ENCODE data around the gene MICU1. TPM values are rescaled to one million over a fixed set of nuclear protein-coding genes. Genes with fewer than 3 reads are reported as not detected.

Gene MICU1
- total and polyA plus RNA-seq, 2 experiments from 2014 or later: 27.5 to 52.3 TPM

DNA sequence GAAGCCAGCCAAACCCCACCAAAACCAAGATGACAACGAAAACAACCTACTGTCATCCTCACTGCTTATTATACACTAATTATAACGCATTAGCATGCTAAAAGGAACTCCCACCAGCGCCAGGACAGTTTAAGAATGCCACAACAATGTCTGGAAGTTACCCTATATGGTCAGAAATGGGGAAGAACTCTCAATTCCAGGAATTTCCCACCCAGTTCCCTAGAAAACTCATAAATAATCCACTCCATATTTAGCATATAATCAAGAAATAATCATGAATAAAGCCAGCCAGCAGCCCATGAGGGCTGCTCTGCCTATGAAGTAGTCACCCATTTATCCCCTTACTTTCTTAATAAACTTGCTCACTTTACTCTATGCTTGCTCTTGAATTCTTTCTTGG, 20.8 kb downstream of the MICU1 start:
- H3K9me2 ChIP-seq (ENCODE audit: insufficient read depth): no peaks in the 10 kb centered on the region
- H3K27me3 ChIP-seq (ENCODE audit: insufficient read depth): no peaks in the 10 kb centered on the region
- no peaks in the 10 kb centered on the region for H4K20me1 ChIP-seq (replicated peaks; ENCODE audit: insufficient read depth)
- H3K27ac Mint-ChIP-seq: peak overlapping the region; percentile 63; the same call in 1 of the 2 replicates
- H3K4me3 Mint-ChIP-seq: no peak overlapping the region
- 0 out of 2 replicates have a peak overlapping the region, but pooled peaks have one; percentile 14 for H3K27ac ChIP-seq (ENCODE audit: low read depth)
- H3K79me2 ChIP-seq (replicated peaks; ENCODE audit: insufficient read depth): peaks cover 45% of the 10 kb centered on the region
- H3K36me3 Mint-ChIP-seq (ENCODE audit: low read depth): peaks cover 5% of the 10 kb centered on the region; the same call in 1 of the 3 replicates
- no peak overlapping the region for H2AFZ ChIP-seq
- peaks cover 6% of the 10 kb centered on the region; the same call in 2 of the 3 replicates for H3K4me1 Mint-ChIP-seq
- ATAC-seq (0 out of 3 replicates have a peak, but pooled peaks have one; percentile 33), DNase-seq (ENCODE audit: low spot score) (peak; percentile 8)
- no peak overlapping the region for H3K4me3 ChIP-seq
- H3K27me3 Mint-ChIP-seq (ENCODE audit: insufficient read depth, low read depth, poor library complexity): no peaks in the 10 kb centered on the region
- H3F3A ChIP-seq (replicated peaks; ENCODE audit: low read depth): no peaks in the 10 kb centered on the region
- H3K9me3 Mint-ChIP-seq: 0 out of 3 replicates have a peak, but pooled peaks cover 3% of the 10 kb centered on the region
- no peak overlapping the region for H3K4me2 ChIP-seq
- H3K4me1 ChIP-seq (ENCODE audit: insufficient read depth): peaks cover 7% of the 10 kb centered on the region
- TF ChIP-seq, protein P1, sequence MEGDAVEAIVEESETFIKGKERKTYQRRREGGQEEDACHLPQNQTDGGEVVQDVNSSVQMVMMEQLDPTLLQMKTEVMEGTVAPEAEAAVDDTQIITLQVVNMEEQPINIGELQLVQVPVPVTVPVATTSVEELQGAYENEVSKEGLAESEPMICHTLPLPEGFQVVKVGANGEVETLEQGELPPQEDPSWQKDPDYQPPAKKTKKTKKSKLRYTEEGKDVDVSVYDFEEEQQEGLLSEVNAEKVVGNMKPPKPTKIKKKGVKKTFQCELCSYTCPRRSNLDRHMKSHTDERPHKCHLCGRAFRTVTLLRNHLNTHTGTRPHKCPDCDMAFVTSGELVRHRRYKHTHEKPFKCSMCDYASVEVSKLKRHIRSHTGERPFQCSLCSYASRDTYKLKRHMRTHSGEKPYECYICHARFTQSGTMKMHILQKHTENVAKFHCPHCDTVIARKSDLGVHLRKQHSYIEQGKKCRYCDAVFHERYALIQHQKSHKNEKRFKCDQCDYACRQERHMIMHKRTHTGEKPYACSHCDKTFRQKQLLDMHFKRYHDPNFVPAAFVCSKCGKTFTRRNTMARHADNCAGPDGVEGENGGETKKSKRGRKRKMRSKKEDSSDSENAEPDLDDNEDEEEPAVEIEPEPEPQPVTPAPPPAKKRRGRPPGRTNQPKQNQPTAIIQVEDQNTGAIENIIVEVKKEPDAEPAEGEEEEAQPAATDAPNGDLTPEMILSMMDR (conservative IDR thresholded peaks at IDR 0.05; ENCODE audit: low read depth in 2 of 2): no peak
- no peaks in the 10 kb centered on the region for H3K36me3 ChIP-seq (ENCODE audit: insufficient read depth)

DNA sequence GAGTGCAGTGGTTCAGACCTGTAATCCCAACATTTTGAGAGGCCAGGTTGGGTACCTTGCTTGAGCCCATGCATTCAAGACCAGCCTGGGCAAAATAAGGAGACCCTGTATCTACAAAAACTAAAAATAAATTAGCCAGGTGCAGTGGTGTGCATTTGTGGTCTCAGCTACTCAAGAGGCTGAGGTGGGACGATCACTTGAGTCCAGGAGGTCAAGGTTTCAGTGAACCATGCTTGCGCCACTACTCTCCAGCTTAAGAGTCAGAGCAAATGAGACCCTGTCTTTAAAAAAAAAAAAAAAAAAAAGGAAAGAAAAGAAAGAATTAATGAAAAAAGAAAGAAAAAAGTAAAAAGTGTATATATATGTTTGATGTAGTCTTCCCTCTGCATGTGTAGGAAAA, 24.7 kb downstream of the MICU1 start:
- Mint-ChIP-seq H3K4me1 (peaks cover 17% of the 10 kb centered on the region), H3K27me3 (ENCODE audit: insufficient read depth, low read depth, poor library complexity) (peaks cover 1% of the 10 kb centered on the region), H3K27ac (no peak overlapping the region), H3K36me3 (ENCODE audit: low read depth) (no peaks in the 10 kb centered on the region), H3K4me3 (no peak overlapping the region), H3K9me3 (no peaks in the 10 kb centered on the region)
- H3K27me3 ChIP-seq (ENCODE audit: insufficient read depth): no peaks in the 10 kb centered on the region
- H3K36me3 ChIP-seq (ENCODE audit: insufficient read depth): no peaks in the 10 kb centered on the region
- no peak overlapping the region for H3K4me3 ChIP-seq
- peaks cover 16% of the 10 kb centered on the region for H3K4me1 ChIP-seq (ENCODE audit: insufficient read depth)
- no peak overlapping the region for H3K27ac ChIP-seq (ENCODE audit: low read depth)
- H3K9me2 ChIP-seq (ENCODE audit: insufficient read depth): no peaks in the 10 kb centered on the region
- H3K4me2 ChIP-seq: no peak overlapping the region
- H3K79me2 ChIP-seq (replicated peaks; ENCODE audit: insufficient read depth): peaks cover 35% of the 10 kb centered on the region
- DNase-seq (ENCODE audit: low spot score) (no peak), ATAC-seq (no peak)
- H4K20me1 ChIP-seq (replicated peaks; ENCODE audit: insufficient read depth): no peaks in the 10 kb centered on the region
- H2AFZ ChIP-seq: no peak overlapping the region
- H3F3A ChIP-seq (replicated peaks; ENCODE audit: low read depth): no peaks in the 10 kb centered on the region
- no peak for TF ChIP-seq EZH2phosphoT487 (IDR thresholded peaks at IDR 0.05; ENCODE audit: unreplicated experiment)
- no peak for TF ChIP-seq NANOG (IDR thresholded peaks at IDR 0.05; ENCODE audit: borderline replicate concordance)
- TF ChIP-seq, protein P2, sequence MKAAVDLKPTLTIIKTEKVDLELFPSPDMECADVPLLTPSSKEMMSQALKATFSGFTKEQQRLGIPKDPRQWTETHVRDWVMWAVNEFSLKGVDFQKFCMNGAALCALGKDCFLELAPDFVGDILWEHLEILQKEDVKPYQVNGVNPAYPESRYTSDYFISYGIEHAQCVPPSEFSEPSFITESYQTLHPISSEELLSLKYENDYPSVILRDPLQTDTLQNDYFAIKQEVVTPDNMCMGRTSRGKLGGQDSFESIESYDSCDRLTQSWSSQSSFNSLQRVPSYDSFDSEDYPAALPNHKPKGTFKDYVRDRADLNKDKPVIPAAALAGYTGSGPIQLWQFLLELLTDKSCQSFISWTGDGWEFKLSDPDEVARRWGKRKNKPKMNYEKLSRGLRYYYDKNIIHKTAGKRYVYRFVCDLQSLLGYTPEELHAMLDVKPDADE (IDR thresholded peaks at IDR 0.05): no peak
- TF ChIP-seq, protein P3, sequence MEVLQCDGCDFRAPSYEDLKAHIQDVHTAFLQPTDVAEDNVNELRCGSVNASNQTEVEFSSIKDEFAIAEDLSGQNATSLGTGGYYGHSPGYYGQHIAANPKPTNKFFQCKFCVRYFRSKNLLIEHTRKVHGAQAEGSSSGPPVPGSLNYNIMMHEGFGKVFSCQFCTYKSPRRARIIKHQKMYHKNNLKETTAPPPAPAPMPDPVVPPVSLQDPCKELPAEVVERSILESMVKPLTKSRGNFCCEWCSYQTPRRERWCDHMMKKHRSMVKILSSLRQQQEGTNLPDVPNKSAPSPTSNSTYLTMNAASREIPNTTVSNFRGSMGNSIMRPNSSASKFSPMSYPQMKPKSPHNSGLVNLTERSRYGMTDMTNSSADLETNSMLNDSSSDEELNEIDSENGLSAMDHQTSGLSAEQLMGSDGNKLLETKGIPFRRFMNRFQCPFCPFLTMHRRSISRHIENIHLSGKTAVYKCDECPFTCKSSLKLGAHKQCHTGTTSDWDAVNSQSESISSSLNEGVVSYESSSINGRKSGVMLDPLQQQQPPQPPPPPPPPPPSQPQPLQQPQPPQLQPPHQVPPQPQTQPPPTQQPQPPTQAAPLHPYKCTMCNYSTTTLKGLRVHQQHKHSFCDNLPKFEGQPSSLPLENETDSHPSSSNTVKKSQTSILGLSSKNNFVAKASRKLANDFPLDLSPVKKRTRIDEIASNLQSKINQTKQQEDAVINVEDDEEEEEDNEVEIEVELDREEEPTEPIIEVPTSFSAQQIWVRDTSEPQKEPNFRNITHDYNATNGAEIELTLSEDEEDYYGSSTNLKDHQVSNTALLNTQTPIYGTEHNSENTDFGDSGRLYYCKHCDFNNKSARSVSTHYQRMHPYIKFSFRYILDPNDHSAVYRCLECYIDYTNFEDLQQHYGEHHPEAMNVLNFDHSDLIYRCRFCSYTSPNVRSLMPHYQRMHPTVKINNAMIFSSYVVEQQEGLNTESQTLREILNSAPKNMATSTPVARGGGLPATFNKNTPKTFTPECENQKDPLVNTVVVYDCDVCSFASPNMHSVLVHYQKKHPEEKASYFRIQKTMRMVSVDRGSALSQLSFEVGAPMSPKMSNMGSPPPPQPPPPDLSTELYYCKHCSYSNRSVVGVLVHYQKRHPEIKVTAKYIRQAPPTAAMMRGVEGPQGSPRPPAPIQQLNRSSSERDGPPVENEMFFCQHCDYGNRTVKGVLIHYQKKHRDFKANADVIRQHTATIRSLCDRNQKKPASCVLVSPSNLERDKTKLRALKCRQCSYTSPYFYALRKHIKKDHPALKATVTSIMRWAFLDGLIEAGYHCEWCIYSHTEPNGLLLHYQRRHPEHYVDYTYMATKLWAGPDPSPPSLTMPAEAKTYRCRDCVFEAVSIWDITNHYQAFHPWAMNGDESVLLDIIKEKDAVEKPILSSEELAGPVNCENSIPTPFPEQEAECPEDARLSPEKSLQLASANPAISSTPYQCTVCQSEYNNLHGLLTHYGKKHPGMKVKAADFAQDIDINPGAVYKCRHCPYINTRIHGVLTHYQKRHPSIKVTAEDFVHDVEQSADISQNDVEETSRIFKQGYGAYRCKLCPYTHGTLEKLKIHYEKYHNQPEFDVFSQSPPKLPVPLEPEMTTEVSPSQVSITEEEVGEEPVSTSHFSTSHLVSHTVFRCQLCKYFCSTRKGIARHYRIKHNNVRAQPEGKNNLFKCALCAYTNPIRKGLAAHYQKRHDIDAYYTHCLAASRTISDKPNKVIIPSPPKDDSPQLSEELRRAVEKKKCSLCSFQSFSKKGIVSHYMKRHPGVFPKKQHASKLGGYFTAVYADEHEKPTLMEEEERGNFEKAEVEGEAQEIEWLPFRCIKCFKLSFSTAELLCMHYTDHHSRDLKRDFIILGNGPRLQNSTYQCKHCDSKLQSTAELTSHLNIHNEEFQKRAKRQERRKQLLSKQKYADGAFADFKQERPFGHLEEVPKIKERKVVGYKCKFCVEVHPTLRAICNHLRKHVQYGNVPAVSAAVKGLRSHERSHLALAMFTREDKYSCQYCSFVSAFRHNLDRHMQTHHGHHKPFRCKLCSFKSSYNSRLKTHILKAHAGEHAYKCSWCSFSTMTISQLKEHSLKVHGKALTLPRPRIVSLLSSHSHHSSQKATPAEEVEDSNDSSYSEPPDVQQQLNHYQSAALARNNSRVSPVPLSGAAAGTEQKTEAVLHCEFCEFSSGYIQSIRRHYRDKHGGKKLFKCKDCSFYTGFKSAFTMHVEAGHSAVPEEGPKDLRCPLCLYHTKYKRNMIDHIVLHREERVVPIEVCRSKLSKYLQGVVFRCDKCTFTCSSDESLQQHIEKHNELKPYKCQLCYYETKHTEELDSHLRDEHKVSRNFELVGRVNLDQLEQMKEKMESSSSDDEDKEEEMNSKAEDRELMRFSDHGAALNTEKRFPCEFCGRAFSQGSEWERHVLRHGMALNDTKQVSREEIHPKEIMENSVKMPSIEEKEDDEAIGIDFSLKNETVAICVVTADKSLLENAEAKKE (CRISPR knock-in tag; IDR thresholded peaks at IDR 0.05): no peak
- no peak for TF ChIP-seq EZH2 (IDR thresholded peaks at IDR 0.05; ENCODE audit: low read depth, unreplicated experiment)
- TF ChIP-seq, protein P1 (conservative IDR thresholded peaks at IDR 0.05; ENCODE audit: low read depth in 2 of 2): no peak
- no peak for TF ChIP-seq CREB1 (CRISPR knock-in tag; IDR thresholded peaks at IDR 0.05; ENCODE audit: low read depth)
- TF ChIP-seq STAT1 (IDR thresholded peaks at IDR 0.05; ENCODE audit: unreplicated experiment): no peak

Measured in GM23338 (cell line).